HG02885 (cell line): Measurements from ENCODE around the gene SUPT7L.

ENCODE experiments used
- ATAC-seq: cut with Tn5 transposase; IDR thresholded peaks from one replicate; pipeline ENCODE4 v1.9.1; 2021; ENCODE audit warnings: mild to moderate bottlenecking; ENCODE audit not compliant: unreplicated experiment, poor library complexity

SUPT7L gene

GRCh38 chr2:27663285-27664153 lies at the start of gene SUPT7L, which contains the start of gene SLC4A1AP:
Gene SUPT7L, minus strand, starts transcription at chr2:27663614. Its CDS starts 1,422 bp downstream, at chr2:27662192.
Gene SLC4A1AP, plus strand, starts transcription at chr2:27663889. Its CDS starts 26 bp downstream, at chr2:27663915.
- peak; percentile 79 for ATAC-seq

GRCh38 chr2:27713201-27713600 lies 49.8 kb upstream of the SUPT7L start:
- ATAC-seq: no peak

- ATAC-seq: no peak
Observed at GRCh38 chr2:27712522-27712921, 49.1 kb upstream of the SUPT7L start.

- no peak for ATAC-seq
Observed at GRCh38 chr2:27711804-27712203, 48.4 kb upstream of the SUPT7L start.

- ATAC-seq: no peak
Observed at GRCh38 chr2:27710640-27711430, 47.4 kb upstream of the SUPT7L start.

GRCh38 chr2:27709960-27710575 lies 46.7 kb upstream of the SUPT7L start:
- ATAC-seq: no peak

GRCh38 chr2:27709326-27709725 lies 45.9 kb upstream of the SUPT7L start:
- no peak for ATAC-seq

GRCh38 chr2:27708666-27709065 lies 45.3 kb upstream of the SUPT7L start:
- ATAC-seq: no peak

- ATAC-seq: no peak
Observed at GRCh38 chr2:27708257-27708654, 44.8 kb upstream of the SUPT7L start.

GRCh38 chr2:27707462-27708256 lies 44.2 kb upstream of the SUPT7L start:
- ATAC-seq: no peak

- no peak for ATAC-seq
Observed at GRCh38 chr2:27705851-27706622, 42.6 kb upstream of the SUPT7L start.

- no peak for ATAC-seq
Observed at GRCh38 chr2:27704342-27704876, 41.0 kb upstream of the SUPT7L start.

GRCh38 chr2:27703638-27704341 lies 40.4 kb upstream of the SUPT7L start:
- no peak for ATAC-seq

- ATAC-seq: no peak
Observed at GRCh38 chr2:27702302-27702701, 38.9 kb upstream of the SUPT7L start.

GRCh38 chr2:27701676-27702075 lies 38.3 kb upstream of the SUPT7L start:
- ATAC-seq: no peak

GRCh38 chr2:27697660-27698059 lies 34.2 kb upstream of the SUPT7L start:
- no peak for ATAC-seq

GRCh38 chr2:27690052-27690451 lies 26.6 kb upstream of the SUPT7L start:
- no peak for ATAC-seq

GRCh38 chr2:27689424-27689823 lies 26.0 kb upstream of the SUPT7L start:
- ATAC-seq: no peak
